LNCaP clone FGC (cell line): Measurements from ENCODE around the gene GALNT10.

Source experiments
- DNase-seq: peaks from one replicate; pipeline ENCODE4 v3.0.0-alpha.2; 2011; ENCODE audit warnings: low read depth
- H3K4me3 ChIP-seq: 2 replicates; pipeline ENCODE4 v1.5.1; 2011; ENCODE audit warnings: mild to moderate bottlenecking, low read depth, low read length, control low read depth
- CTCF ChIP-seq: IDR thresholded peaks from 2 replicates; pipeline ENCODE4 v1.5.1; 2012; ENCODE audit warnings: mild to moderate bottlenecking; ENCODE audit not compliant: control insufficient read depth, insufficient read depth; ENCODE audit errors: extremely low read depth

Gene GALNT10

DNA sequence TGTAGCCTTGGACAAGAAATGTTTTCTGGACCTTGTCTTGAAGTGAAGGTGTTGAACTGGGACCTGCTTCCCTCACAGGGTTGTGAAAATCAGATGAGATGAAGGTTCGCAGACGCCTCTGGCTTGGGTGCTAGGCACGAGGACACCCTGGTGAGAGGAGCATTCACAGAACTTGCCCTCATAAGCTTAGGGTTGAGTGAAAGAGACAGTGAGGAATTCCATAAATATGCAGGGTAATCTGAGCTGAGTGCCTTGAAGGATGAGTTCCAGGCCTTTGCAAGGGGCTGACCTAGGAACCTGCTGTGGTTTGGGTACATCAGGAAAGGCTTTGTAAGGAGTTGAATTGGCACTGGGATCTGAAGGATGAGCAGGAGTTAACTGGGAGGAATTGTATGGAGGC, 179.6 kb downstream of the GALNT10 start:
- no peak for DNase-seq
- TF ChIP-seq CTCF = no peak
- H3K4me3 ChIP-seq = no peak overlapping the region

DNA sequence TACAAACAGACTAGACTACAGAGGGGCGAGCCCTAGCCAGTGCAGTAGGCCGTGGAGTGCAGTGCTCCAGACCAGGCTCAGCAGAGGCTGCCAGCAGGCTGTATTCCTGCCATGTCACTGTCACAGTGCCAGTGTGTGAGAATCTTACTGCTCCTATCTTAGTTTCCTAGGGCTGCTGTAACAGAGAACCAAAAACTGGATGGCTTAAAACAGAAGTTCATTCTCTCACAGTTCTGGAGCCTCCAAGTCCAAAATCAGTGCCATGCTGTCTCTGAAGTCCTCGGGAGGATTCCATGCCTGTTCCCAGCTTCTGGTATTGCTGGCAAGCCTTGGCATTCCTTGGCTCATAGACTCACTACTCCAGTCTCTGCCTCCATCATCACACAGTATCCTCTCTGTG, 180.3 kb downstream of the GALNT10 start:
- no peak overlapping the region for H3K4me3 ChIP-seq
- TF ChIP-seq CTCF = no peak
- DNase-seq = no peak

DNA sequence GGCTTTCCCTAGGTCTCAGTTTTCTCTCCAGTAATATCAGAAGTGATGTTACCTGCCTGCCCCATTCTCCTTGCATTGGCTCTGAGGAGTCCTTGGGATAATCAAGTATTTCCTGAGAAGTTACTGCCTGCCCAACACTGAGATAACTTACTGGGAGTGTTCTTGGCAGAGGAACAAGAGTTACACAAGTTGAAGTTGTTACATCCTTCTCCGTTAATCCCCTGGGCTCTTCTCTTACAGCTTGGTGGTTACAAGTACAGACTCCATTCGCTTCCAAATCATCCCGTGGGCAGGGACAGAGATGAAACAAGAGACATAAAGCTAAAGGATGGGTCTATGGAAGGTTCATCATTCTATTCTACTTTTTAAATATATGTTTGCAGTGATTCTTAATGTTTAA, 181.2 kb downstream of the GALNT10 start:
- no peak overlapping the region for H3K4me3 ChIP-seq
- no peak for TF ChIP-seq CTCF
- DNase-seq = no peak

DNA sequence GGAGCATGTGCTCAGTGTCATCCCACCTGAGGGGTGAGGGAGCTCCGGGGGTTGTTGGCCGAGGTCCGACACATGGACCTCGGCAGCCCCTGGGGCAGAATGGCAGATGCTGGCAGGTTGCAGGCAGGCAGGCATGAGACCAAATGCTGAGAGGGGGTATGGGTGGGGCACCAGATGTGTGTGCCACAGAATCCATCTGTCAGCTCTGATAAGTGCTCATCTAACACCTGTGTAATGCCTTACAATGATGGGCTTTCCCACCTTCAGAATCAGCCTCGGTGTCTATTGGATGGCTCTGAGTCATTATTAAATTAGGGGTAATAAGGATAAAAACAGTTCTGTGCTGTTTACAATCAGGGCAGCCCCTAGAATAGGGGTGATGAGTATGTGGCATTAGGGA, 182.1 kb downstream of the GALNT10 start:
- no peak overlapping the region for H3K4me3 ChIP-seq
- no peak for TF ChIP-seq CTCF
- DNase-seq = no peak

GRCh38 chr5:154373326-154373725, 182.8 kb downstream of the GALNT10 start:
- no peak for TF ChIP-seq CTCF
- no peak for DNase-seq
- no peak overlapping the region for H3K4me3 ChIP-seq

DNA sequence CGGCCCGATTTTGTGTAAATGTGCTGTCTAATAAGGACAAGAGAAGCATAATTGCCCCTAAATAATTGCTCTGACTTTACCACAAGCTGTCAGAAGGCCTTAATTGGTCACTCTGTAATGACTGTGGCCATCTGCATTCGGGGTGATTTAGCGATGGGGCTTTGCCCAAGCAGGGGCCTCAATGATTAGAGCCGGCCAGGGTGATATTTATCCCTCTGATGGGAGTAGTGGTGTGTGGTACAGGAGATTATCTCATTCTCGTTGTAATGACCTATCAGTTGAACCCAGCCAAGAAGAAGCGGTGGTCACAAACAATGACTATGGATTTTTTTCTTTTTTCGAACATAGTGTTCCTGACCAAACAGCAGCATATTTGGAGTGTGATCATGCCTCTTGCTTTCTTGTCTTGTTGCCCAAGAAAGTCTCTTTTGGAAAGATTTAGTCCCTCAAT, 183.2 kb downstream of the GALNT10 start:
- no peak for TF ChIP-seq CTCF
- no peak overlapping the region for H3K4me3 ChIP-seq
- DNase-seq = no peak

DNA sequence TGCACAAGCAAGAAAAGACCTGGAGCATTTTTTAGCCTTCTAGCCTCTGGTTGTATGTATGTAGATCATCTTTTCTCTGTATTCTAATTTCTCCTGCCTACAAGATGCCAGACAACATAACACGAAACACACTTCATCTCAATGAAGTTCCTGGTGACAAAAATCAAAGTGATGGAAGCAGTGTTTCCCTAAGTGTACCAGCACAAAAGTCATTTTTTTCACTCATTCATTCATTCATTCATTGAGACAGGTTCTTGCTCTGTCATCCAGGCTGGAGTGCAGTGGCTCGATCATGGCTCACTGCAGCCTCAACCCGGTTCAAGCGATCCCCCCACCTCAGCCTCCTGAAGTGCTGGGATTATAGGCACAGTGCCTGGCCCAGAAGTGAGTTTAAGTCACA, 183.7 kb downstream of the GALNT10 start:
- H3K4me3 ChIP-seq = no peak overlapping the region
- TF ChIP-seq CTCF = no peak
- no peak for DNase-seq
